NCI-H1048 (cell line): ENCODE results near the gene TMEM203.
"Not testable (repeated sequence)": the region's sequence is repeated elsewhere in the genome, so short reads cannot be mapped to it uniquely, and the experiment has no call there.

Source experiments
- DNase-seq: peaks from one replicate; lab custom pipeline; 2025; lab: John Stamatoyannopoulos, UW

TMEM203 gene

GRCh38 chr9:137205126-137206069 is at the start of gene TMEM203, which contains the start of gene NDOR1:
TSS of gene TMEM203 (minus strand) at chr9:137205648. CDS start at chr9:137205414, 234 bp downstream.
TSS of gene NDOR1 (plus strand) at chr9:137205700. CDS start at chr9:137205778, 78 bp downstream.
- peak; percentile 88 for DNase-seq

GRCh38 chr9:137254624-137255447 is 49.4 kb upstream of the TMEM203 start, which contains the start of gene NELFB:
TSS of gene NELFB (plus strand) at chr9:137255327.
- peak; percentile 54 for DNase-seq

GRCh38 chr9:137253717-137254623 is 48.5 kb upstream of the TMEM203 start:
- no peak for DNase-seq

- no peak for DNase-seq
Observed at GRCh38 chr9:137252555-137253506, 47.4 kb upstream of the TMEM203 start.

GRCh38 chr9:137251490-137252268 is 46.2 kb upstream of the TMEM203 start:
- DNase-seq: no peak

GRCh38 chr9:137251194-137251461 is 45.7 kb upstream of the TMEM203 start, which contains the start of gene STPG3:
TSS of gene STPG3 (plus strand) at chr9:137251286. CDS start at chr9:137251287, 1 bp downstream.
- no peak for DNase-seq

GRCh38 chr9:137250329-137251193 is 45.1 kb upstream of the TMEM203 start:
- no peak for DNase-seq

GRCh38 chr9:137247916-137248175 is 42.4 kb upstream of the TMEM203 start:
- DNase-seq: no peak

- no peak for DNase-seq
Observed at GRCh38 chr9:137247135-137247915, 41.9 kb upstream of the TMEM203 start.

- no peak for DNase-seq
Observed at GRCh38 chr9:137245450-137246421, 40.3 kb upstream of the TMEM203 start.

- DNase-seq: no peak
Observed at GRCh38 chr9:137244486-137245449, 39.3 kb upstream of the TMEM203 start.

GRCh38 chr9:137243626-137244485 is 38.4 kb upstream of the TMEM203 start:
- DNase-seq: no peak

- not testable (repeated sequence) for DNase-seq
Observed at GRCh38 chr9:137243266-137243625, 37.8 kb upstream of the TMEM203 start.

GRCh38 chr9:137242269-137243203 is 37.1 kb upstream of the TMEM203 start:
- no peak for DNase-seq
